GM23248 (cell line): ENCODE results near the gene PGGT1B.

Experiments used
- EZH2 ChIP-seq: fragments of 200-600 bp; sonication (generic); IDR thresholded peaks from 2 replicates; pipeline ENCODE4 v1.6.1; 2018; ENCODE audit warnings: antibody characterized with exemption, mild to moderate bottlenecking; ENCODE audit not compliant: insufficient read depth, poor library complexity, severe bottlenecking
- EZH2phosphoT487 ChIP-seq: fragments of 200-600 bp; sonication (generic); IDR thresholded peaks from 2 replicates; pipeline ENCODE4 v1.6.1; 2018; ENCODE audit warnings: antibody characterized with exemption, moderate library complexity, mild to moderate bottlenecking, low read depth; ENCODE audit not compliant: insufficient read depth

DNA sequence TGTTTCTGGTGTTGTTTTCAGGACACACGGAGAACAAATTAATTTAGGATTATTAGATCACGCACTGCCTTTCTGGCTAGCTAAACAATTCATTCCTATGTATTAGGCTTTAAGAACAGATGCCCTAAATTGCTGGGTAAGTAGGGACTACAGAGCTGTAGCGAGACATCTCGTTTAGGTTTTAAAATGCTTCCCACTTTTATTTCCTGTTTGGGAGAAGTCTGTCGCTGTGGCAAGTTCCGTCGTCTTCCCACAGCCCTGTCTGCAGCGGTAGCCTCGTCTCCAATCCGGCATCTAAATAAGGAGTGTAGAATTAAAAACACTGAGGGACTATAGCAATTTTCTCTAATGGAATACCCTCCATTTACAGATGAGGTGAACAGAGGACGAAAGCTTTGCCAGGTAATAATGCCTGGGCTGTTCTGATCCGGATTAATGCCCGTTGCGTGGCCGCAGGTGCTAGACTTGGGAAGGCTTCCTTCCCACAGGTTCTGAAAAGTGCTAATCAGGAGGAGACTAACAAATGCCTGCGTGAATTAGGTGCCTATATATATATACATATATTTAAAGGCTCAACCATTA, 91.7 kb downstream of the PGGT1B start:
- no peak for TF ChIP-seq EZH2
- no peak for TF ChIP-seq EZH2phosphoT487
